Measurements from ENCODE around the gene SLC2A1. TPM values are rescaled to one million over a fixed set of nuclear protein-coding genes. Genes with fewer than 3 reads are reported as not detected.

Gene SLC2A1
- total RNA-seq, 2 experiments from 2014 or later, result 158 to 162 TPM

- no peak for TF ChIP-seq CTCF (IDR thresholded peaks at IDR 0.05)
- DNase-seq, result peak; percentile 39
- H3K4me3 Mint-ChIP-seq, result no peak overlapping the region
- H3K27me3 Mint-ChIP-seq, result peaks cover 5% of the 10 kb centered on the region
- ATAC-seq, result peak; percentile 40
- intact Hi-C loops (cut with micrococcal nuclease), result no loop called here
- no peaks in the 10 kb centered on the region for H3K36me3 Mint-ChIP-seq (ENCODE audit: low read depth)
- ChIA-PET CTCF (interaction anchor here (0.7 to 0.8 kb wide), 2 partner anchors 107 to 109 kb away, joined by 3 read pairs; no protein-coding TSS in a partner anchor), POLR2A (no interaction called here)
- no peak overlapping the region for H3K27ac Mint-ChIP-seq
- H3K9me3 Mint-ChIP-seq, result no peaks in the 10 kb centered on the region
- H3K4me1 Mint-ChIP-seq (ENCODE audit: low read depth), result peaks cover 12% of the 10 kb centered on the region
These were observed 8.3 kb upstream of the SLC2A1 start for GRCh38 chr1:42966688-42967612.

- ChIA-PET CTCF (interaction anchor here (1.2 kb wide), 1 partner anchor 52 kb away, joined by 3 read pairs; no protein-coding TSS in a partner anchor), POLR2A (interaction anchor here (0.9 kb wide), 1 partner anchor 34 kb away, joined by 3 read pairs; no protein-coding TSS in a partner anchor)
- Mint-ChIP-seq H3K27me3 (peaks cover 7% of the 10 kb centered on the region), H3K4me1 (ENCODE audit: low read depth) (peaks cover 12% of the 10 kb centered on the region), H3K36me3 (ENCODE audit: low read depth) (no peaks in the 10 kb centered on the region), H3K9me3 (no peaks in the 10 kb centered on the region), H3K4me3 (no peak overlapping the region), H3K27ac (no peak overlapping the region)
- DNase-seq, result no peak
- intact Hi-C loops (cut with micrococcal nuclease), result no loop called here
- ATAC-seq, result no peak
- no peak for TF ChIP-seq CTCF (IDR thresholded peaks at IDR 0.05)
These were observed 6.7 kb upstream of the SLC2A1 start for GRCh38 chr1:42965378-42965777.

- no peaks in the 10 kb centered on the region for H3K36me3 Mint-ChIP-seq (ENCODE audit: low read depth)
- POLR2A ChIA-PET, result interaction anchor here (0.6 to 1.1 kb wide), 3 partner anchors 22 to 546 kb away, joined by 3 read pairs; no protein-coding TSS in a partner anchor
- TF ChIP-seq CTCF (IDR thresholded peaks at IDR 0.05), result no peak
- DNase-seq, result no peak
- intact Hi-C loops (cut with micrococcal nuclease), result no loop called here
- H3K27ac Mint-ChIP-seq, result no peak overlapping the region
- no peaks in the 10 kb centered on the region for H3K9me3 Mint-ChIP-seq
- peaks cover 7% of the 10 kb centered on the region for H3K27me3 Mint-ChIP-seq
- ATAC-seq, result no peak
- CTCF ChIA-PET, result interaction anchor here (2.8 kb wide), 1 partner anchor 109 kb away, joined by 14 read pairs; no protein-coding TSS in a partner anchor
- peaks cover 15% of the 10 kb centered on the region for H3K4me1 Mint-ChIP-seq (ENCODE audit: low read depth)
- H3K4me3 Mint-ChIP-seq, result no peak overlapping the region
These were observed 5.6 kb upstream of the SLC2A1 start for GRCh38 chr1:42964044-42964812.

- no peak for TF ChIP-seq CTCF (IDR thresholded peaks at IDR 0.05)
- ATAC-seq, result no peak
- DNase-seq, result peak; percentile 68
- Mint-ChIP-seq H3K4me1 (ENCODE audit: low read depth) (peaks cover 18% of the 10 kb centered on the region), H3K9me3 (no peaks in the 10 kb centered on the region), H3K27ac (peak overlapping the region; percentile 17), H3K4me3 (no peak overlapping the region), H3K27me3 (peaks cover 7% of the 10 kb centered on the region), H3K36me3 (ENCODE audit: low read depth) (peaks cover 2% of the 10 kb centered on the region)
- intact Hi-C loops (cut with micrococcal nuclease), result no loop called here
- CTCF ChIA-PET, result interaction anchor here (2.8 kb wide), 1 partner anchor 109 kb away, joined by 14 read pairs; no protein-coding TSS in a partner anchor
- POLR2A ChIA-PET, result interaction anchor here (0.6 kb wide), 2 partner anchors 39 to 547 kb away, joined by 3 read pairs; no protein-coding TSS in a partner anchor
These were observed 4.8 kb upstream of the SLC2A1 start for GRCh38 chr1:42963378-42964043.

All from activated CD8-positive, alpha-beta T cell treated with anti-CD3 and anti-CD28 coated beads for 36 hours (primary cell).